GM04503 (cell line): ENCODE results near the gene EXOC4.
"Not testable (repeated sequence)": the region's sequence is repeated elsewhere in the genome, so short reads cannot be mapped to it uniquely, and the experiment has no call there.

ENCODE experiments used
- DNase-seq: peaks from one replicate; pipeline ENCODE4 v3.0.0-alpha.2; 2012; ENCODE audit warnings: low read depth

Gene EXOC4

GRCh38 chr7:133754708-133755107, 501.8 kb downstream of the EXOC4 start:
- no peak for DNase-seq

GRCh38 chr7:133755901-133756300, 503.0 kb downstream of the EXOC4 start:
- no peak for DNase-seq

DNA sequence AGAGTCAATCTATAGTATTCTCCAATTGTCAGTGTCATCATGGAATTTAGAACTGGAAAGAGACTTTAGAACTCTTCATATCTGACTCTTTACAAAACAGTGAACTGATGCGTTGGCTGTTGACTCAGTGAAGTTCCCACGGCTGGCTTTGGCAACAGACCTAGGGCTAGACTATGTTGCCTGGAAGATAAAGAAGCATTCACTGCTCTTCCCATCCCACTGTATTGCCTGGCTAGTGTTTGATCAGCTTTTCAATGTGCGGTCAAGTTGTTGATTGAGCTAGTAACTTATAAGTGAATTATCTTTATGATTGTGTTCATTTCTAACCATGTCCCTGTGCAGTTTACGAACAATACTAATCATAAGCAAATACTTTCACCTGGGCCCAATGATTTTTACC, 508.6 kb downstream of the EXOC4 start:
- DNase-seq, result no peak

GRCh38 chr7:133763076-133763640, 510.3 kb downstream of the EXOC4 start:
- DNase-seq, result peak; percentile 39

GRCh38 chr7:133769668-133770067, 516.8 kb downstream of the EXOC4 start:
- DNase-seq, result no peak

DNA sequence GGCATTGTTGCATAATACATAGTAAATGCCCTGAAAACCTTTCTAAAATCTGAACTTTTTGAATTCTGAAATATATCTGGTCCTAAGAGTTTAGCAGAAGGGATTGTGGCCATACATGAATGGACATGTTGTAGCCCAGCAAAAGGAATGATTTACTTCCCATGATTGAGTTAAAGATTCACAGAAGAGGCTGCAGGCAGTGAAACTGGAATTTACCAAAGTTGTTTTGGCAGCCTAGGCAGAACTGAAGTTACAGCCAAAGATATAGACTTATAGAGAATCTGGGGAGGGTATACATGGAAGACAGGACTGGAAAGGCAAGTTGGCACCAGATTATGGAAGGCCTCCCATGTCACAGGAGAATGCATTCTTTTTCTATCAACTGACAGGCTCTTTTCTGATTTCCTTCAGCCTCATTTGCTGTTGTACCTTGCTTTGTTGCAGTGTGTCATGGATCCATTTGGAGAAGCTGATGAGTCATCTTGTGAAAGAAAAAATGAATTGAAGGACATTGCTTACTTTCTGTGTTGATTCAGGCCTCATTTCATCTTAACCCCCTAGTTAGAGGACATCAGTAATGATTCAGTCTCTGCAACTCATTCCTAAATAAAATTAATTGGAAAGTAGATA, 518.1 kb downstream of the EXOC4 start:
- DNase-seq, result no peak

DNA sequence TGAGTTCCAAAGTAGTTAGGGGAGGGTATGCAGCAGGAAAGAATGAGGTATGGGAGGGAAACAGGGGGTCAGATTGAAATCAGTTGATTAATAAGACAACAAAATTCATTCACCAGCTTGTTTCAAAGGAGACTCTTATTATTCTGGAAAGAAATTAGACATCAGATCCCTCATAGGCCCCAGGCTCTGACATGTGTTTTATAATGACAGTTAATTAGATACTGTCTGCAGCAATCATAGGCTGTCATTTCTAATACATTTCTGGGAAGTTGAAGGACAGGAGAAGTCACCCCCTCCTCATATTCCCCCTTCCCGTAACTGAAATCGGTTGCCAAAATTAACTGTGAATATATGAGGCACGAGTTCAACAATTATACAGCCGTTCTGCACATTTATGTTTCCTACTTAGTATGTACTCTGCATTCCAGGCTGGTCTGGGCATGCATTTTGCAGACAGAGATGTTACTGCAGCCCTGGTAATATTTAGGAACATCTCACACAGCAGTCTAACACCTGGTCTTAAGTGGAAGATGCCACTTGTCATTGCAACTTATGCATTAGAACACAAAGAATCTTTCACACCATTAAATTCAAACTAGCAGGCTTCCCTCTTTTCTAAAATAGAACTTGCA, 519.0 kb downstream of the EXOC4 start:
- DNase-seq, result no peak

DNA sequence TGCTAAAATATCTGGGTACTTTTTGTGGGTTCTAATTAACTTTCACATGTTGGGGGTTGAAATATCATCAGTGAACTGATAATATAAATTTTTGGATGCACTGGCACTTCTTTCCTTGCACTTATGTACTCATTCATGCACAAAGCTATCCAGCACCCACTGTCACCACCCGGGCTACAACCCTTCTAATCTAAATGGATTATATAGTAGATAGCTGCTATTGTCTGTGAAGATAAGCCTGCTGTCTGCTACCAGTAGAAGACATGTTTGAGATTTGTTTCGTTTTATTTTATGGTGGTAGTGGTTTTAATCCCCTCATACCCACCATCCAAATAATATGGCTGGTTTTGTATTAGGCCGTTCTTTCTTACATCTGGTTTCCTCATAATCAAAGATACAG, 520.7 kb downstream of the EXOC4 start:
- no peak for DNase-seq

DNA sequence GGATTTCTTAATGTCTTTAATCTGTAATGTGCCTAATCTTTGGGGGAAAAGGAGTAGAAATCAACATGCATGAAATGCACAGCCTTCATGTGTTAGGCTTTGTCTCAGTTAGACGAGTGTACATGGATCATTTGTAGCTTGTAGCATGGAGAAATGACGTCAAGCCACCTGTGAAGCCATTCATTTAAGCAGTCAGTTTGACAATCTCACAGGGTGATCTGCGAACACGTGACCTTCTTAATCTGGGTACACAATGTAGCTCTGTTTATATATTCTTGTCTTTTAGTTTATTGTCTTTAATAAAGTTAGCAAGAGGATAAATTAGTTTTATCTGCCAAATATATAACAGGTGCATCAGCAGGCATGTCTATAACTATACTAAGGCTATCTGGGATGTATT, 522.3 kb downstream of the EXOC4 start:
- DNase-seq, result no peak

DNA sequence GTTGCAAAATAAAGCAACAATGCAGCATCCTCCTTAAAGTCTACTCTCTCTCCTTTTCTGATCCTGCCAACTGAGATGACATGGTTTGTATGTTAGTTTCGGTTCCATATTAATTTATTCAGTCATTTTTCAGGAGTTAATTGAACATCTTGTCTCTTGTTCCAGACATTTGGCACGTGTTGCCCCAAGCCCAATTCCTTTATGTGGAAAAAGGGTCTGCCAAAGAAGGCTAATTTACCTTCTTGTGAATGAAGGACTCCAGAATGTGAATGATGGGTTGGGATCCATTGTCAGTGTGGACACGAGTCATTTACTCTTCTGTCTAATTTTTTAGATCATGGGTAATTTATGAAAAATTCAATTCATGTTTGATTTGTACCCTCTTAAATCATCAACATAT, 523.4 kb downstream of the EXOC4 start:
- no peak for DNase-seq

DNA sequence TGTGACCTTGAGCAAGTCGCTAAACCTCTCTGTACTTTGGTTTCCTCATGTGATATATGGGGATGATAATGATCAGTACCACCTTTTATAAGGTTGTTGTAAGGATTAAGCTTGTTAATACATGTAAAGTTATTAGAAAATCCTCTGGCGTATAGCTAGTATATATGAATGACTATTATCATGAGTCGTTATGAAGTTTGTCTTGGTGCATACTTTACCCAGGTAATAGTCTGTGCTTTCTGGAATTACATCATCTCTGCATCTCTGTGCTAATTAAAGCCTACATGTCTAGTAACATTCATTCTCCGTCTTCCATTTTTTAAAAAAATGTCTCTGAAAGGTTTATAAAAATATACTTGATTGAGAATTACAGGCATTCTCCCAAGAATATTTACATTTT, 524.8 kb downstream of the EXOC4 start:
- no peak for DNase-seq

- DNase-seq, result no peak
These were observed 525.6 kb downstream of the EXOC4 start for GRCh38 chr7:133778472-133778871.

DNA sequence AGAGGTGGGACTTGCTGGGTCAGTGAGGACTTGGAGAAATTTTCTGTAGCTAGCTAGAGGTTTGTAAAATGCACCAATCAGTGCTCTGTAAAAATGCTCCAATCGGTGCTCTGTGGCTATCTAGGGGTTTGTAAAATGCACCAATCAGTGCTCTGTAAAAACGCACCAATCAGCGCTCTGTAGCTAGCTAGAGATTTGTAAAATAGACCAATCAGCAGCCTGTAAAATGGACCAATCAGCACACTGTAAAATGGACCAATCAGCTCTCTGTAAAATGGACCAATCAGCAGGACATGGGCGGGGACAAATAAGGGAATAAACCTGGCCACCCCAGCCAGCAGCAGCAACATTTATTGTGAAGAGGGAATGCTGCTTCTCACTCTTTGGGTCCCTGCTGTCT, 526.7 kb downstream of the EXOC4 start:
- not testable (repeated sequence) for DNase-seq

DNA sequence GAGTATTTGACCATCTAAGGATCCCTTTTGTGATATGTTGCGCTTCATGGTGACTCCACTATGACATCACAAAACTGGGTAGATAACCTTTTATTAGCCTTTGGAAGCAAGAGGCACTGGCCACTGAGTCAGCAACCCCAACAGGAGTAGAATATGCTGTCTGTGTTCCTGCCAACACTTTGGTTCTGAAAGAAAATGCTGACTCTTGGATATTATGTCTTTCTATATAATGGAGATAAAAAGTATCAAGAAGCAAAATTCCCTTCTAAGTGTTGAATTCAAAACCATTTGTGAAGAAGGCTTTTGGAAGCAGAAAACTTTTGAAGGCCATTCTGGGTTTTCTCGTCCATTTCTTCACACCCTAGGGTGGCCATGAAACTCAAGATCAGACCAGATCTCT, 528.0 kb downstream of the EXOC4 start:
- DNase-seq, result no peak

DNA sequence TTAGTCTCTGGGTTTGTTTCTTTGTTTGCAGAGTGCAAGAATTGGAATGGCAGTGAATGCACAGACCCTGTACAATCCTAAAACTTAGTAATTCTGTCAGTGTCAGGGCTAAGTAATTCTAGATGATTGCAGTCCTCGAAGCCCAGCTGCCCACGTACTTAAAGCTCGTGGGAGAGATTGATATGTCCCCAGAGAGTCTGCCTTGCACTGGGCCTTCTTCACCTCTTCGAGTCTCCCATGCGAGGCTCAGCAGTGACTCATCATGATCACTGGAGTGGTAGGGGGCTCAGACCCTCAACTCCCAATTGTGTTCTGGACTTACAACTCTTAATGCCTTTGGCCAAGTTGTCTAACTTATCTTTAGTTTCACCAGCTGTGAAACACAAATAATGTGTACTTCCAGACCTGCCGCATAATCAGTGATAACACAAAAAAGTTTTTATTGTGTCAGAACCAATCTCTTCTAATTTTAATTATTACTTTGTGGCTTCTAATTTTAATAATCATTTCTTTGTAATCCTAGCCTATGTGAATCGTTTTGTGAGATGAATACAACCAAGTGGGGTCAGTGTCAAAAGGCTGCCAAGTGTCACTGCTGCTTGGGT, 528.7 kb downstream of the EXOC4 start:
- DNase-seq, result no peak

DNA sequence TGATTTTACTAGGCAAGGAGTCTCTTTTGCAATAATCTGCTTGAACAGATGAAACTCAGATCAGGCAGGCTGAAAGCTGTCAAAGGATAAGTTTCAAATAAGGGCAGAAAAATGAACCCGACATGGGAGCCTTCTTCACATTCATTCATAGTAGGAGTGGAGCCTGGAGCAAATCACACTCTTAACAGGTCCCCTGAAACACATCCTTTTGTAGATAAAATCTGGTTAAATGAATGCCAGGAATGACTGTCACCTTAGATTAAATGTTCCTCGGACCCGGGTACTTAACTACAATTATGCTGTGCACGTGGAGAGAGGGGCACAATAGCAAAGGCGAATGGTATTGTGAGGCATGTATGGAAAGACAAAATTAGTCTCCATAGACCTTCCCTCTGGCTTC, 529.6 kb downstream of the EXOC4 start:
- DNase-seq, result no peak

DNA sequence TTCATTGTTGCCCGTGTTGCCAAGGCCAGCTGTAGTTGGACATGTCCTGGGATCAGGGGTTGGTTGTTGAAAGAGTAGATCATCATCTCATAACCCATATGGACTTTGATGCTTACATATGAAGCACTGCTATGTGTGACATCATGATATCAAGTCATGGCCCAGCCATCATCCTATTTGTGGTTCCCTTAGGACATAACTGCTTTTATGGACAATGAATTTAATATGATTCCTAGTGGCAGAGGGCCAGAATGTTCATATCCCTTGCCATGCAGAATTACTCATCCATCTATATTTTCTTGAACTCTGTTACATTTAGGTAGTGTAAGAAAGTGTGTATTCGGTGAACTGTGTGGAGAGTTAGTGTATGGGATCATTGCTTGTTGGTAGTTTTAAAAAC, 530.4 kb downstream of the EXOC4 start:
- DNase-seq, result no peak

DNA sequence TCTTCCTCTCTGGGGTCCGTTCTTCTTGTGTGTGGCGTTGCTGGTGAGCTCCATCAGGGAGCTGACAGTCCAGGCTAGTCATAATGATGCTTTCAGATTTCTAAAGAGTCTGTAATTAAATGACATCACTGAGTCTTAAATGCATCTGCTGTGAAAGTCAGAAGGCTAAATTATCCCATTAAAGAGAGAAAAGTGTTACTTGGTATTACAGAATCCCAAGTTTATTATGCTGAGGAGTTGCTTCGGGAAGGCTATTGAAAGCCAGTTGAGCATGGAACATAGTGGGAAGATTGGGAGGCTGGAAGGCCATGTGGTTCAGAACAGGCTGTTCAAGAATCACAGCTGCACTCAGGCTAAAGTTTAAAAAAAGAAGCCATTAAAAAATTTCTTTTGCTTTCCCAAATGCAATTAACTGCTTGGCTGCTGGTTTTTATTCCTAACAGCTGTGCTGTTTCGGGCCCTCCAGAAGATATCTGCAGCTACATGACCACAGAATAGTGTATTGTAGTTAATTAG, 531.7 kb downstream of the EXOC4 start:
- no peak for DNase-seq

- DNase-seq, result no peak
These were observed 533.6 kb downstream of the EXOC4 start for GRCh38 chr7:133786401-133786937.

DNA sequence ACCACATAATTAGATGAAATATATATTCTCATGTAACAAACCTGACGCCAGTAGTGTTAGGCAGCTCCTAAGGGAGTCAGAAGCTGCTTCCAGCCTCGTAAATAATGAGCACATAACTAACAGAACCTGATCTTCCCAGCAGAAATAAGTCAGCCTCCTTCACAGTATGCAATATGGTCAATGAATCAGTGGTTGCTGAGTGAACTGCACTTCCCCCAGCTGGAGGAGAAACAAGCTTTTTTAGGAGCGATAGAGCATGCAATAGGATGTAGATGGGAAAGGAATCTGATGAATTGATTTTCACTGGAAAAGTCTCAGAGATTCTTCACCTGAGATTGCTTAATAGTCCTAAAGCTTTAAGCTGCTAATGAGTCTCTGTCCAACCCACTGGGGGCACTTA, 537.1 kb downstream of the EXOC4 start:
- no peak for DNase-seq

DNA sequence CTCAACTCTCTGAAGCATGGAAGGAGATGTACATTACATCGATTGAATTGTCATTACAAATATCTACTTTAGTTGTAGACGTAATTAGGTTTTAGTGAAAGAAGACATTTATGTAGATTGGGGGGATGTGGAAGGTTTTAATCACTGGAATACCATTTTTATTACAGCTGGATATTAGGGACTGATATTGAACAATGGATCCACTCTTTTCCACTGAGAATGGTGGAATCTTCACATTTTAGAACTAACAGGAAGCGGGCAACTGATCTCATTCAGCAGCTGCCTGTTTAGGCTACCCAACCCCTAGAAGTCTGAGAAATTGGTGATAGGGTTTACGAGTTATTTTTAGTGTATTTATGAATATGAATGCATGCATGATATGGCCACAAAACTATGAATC, 538.0 kb downstream of the EXOC4 start:
- no peak for DNase-seq

DNA sequence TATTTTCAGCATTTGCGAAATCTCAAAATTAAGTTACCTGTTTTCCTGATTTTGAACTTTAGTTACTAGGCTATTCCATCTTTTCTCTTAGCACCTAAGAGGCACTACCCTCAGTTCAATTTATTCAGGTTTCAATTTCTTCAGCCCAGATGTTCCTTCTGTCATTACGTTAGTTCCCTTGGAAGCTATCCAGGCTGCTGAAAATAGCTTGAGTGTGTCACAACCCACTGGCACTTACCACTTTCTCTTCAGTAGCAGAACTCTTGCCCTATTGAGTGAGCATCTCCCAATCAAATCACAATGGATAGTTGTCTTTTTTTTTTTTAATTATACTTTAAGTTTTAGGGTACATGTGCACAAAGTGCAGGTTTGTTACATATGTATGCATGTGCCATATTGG, 541.6 kb downstream of the EXOC4 start:
- no peak for DNase-seq

- no peak for DNase-seq
These were observed 542.3 kb downstream of the EXOC4 start for GRCh38 chr7:133795068-133795665.
